ENCODE data around the gene LRRK1. TPM values are rescaled to one million over a fixed set of nuclear protein-coding genes. Genes with fewer than 3 reads are reported as not detected.

LRRK1 gene
- polyA plus RNA-seq, 1 of the 3 experiments (the other 2 are of a cell fraction), result 6.9 TPM

DNA sequence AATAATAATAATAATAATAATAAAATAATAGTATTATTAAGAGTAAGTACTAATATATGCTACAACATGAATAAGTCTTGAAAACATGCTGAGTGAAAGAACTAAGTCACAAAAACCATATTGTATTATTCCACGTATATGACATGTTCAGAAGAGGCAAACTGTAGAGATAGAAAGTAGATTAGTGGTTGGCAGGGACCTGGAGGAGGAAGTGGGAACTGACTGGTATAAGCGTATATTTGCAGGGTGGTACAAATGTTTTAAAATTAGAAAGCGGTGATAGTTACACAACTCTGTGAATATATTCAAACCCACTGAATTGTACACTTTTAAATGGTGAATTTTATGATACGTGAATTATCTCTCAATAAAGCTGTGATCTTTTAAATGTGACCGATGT lies 32.8 kb downstream of the LRRK1 start (continued):
- TF ChIP-seq TEAD4 (IDR thresholded peaks at IDR 0.05; ENCODE audit: borderline replicate concordance, insufficient read depth), result no peak

- Histone ChIP-seq H3K36me3 (replicated peaks in 1 of 2; ENCODE audit: control insufficient read depth in 1 of 2, insufficient read depth in 2 of 2, low read length in 1 of 2) (peaks cover 0 to 4% of the 10 kb centered on the region in 2 experiments), H3K27me3 (ENCODE audit: insufficient read depth) (no peaks in the 10 kb centered on the region), H3K9ac (no peak overlapping the region), H4K20me1 (ENCODE audit: insufficient read depth) (no peaks in the 10 kb centered on the region), H3K27ac (ENCODE audit: low read depth in 2 of 2, low read length in 1 of 2) (no peak overlapping the region), H3K4me2 (no peak overlapping the region), H3K4me3 (ENCODE audit: low read depth in 2 of 2, low read length in 1 of 2) (no peak overlapping the region), H3K4me1 (ENCODE audit: control insufficient read depth in 1 of 2, insufficient read depth in 2 of 2, low read depth in 1 of 2, low read length in 1 of 2) (peaks cover 0 to 3% of the 10 kb centered on the region in 2 experiments; a peak in 1 of 4 replicates), H2AFZ (ENCODE audit: low read depth) (no peak overlapping the region), H3K79me2 (ENCODE audit: insufficient read depth) (no peaks in the 10 kb centered on the region), H3K9me3 (no peaks in the 10 kb centered on the region; the same call in 1 of the 2 replicates), H3K9me2 (0 out of 2 replicates have a peak, but pooled peaks cover 6% of the 10 kb centered on the region), H3F3A (replicated peaks; ENCODE audit: insufficient read depth) (peaks cover 4% of the 10 kb centered on the region)
- ChIA-PET POLR2A (no interaction called here), CTCF (interaction anchor here (1.7 kb wide), 1 partner anchor 41 kb away, joined by 3 read pairs; no protein-coding TSS in a partner anchor)
- 88% methylated on average over 3 of the region's 3 CpGs for WGBS (ENCODE audit: low lambda C conversion rate)
- TF ChIP-seq USF1 (IDR thresholded peaks at IDR 0.05; ENCODE audit: borderline replicate concordance, low read depth) (no peak), GATA2 (CRISPR knock-in tag; IDR thresholded peaks at IDR 0.05) (no peak), YY1 (IDR thresholded peaks at IDR 0.05; ENCODE audit: low read depth) (no peak), NFIC (IDR thresholded peaks at IDR 0.05; ENCODE audit: borderline replicate concordance) (no peak), ELF1 (IDR thresholded peaks at IDR 0.05) (no peak), EP300 (IDR thresholded peaks at IDR 0.05; ENCODE audit: borderline replicate concordance in 1 of 2, low read depth in 1 of 2, low read length in 1 of 2) (no peak), SMC3 (IDR thresholded peaks at IDR 0.05; ENCODE audit: low read depth, low read length) (no peak), TEAD4 (IDR thresholded peaks at IDR 0.05; ENCODE audit: borderline replicate concordance, insufficient read depth) (no peak), MEF2A (IDR thresholded peaks at IDR 0.05; ENCODE audit: borderline replicate concordance, low read depth) (no peak), RCOR1 (IDR thresholded peaks at IDR 0.05; ENCODE audit: low read length) (no peak), MXI1 (IDR thresholded peaks at IDR 0.05; ENCODE audit: low read depth, low read length) (no peak), TCF12 (IDR thresholded peaks at IDR 0.05) (no peak), JUND (IDR thresholded peaks at IDR 0.05) (no peak), RXRA (IDR thresholded peaks at IDR 0.05; ENCODE audit: borderline replicate concordance, low read depth) (no peak), FOXJ3 (CRISPR knock-in tag; IDR thresholded peaks at IDR 0.05) (no peak)
- TF ChIP-seq, protein P1, sequence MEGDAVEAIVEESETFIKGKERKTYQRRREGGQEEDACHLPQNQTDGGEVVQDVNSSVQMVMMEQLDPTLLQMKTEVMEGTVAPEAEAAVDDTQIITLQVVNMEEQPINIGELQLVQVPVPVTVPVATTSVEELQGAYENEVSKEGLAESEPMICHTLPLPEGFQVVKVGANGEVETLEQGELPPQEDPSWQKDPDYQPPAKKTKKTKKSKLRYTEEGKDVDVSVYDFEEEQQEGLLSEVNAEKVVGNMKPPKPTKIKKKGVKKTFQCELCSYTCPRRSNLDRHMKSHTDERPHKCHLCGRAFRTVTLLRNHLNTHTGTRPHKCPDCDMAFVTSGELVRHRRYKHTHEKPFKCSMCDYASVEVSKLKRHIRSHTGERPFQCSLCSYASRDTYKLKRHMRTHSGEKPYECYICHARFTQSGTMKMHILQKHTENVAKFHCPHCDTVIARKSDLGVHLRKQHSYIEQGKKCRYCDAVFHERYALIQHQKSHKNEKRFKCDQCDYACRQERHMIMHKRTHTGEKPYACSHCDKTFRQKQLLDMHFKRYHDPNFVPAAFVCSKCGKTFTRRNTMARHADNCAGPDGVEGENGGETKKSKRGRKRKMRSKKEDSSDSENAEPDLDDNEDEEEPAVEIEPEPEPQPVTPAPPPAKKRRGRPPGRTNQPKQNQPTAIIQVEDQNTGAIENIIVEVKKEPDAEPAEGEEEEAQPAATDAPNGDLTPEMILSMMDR (IDR thresholded peaks at IDR 0.05), result no peak
- TF ChIP-seq, protein P2, sequence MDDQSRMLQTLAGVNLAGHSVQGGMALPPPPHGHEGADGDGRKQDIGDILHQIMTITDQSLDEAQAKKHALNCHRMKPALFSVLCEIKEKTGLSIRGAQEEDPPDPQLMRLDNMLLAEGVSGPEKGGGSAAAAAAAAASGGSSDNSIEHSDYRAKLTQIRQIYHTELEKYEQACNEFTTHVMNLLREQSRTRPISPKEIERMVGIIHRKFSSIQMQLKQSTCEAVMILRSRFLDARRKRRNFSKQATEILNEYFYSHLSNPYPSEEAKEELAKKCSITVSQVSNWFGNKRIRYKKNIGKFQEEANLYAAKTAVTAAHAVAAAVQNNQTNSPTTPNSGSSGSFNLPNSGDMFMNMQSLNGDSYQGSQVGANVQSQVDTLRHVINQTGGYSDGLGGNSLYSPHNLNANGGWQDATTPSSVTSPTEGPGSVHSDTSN (IDR thresholded peaks at IDR 0.05), result no peak
- TF ChIP-seq, protein P3, sequence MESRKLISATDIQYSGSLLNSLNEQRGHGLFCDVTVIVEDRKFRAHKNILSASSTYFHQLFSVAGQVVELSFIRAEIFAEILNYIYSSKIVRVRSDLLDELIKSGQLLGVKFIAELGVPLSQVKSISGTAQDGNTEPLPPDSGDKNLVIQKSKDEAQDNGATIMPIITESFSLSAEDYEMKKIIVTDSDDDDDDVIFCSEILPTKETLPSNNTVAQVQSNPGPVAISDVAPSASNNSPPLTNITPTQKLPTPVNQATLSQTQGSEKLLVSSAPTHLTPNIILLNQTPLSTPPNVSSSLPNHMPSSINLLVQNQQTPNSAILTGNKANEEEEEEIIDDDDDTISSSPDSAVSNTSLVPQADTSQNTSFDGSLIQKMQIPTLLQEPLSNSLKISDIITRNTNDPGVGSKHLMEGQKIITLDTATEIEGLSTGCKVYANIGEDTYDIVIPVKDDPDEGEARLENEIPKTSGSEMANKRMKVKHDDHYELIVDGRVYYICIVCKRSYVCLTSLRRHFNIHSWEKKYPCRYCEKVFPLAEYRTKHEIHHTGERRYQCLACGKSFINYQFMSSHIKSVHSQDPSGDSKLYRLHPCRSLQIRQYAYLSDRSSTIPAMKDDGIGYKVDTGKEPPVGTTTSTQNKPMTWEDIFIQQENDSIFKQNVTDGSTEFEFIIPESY (IDR thresholded peaks at IDR 0.05; ENCODE audit: borderline replicate concordance, low read depth), result no peak
- TF ChIP-seq, protein P4, sequence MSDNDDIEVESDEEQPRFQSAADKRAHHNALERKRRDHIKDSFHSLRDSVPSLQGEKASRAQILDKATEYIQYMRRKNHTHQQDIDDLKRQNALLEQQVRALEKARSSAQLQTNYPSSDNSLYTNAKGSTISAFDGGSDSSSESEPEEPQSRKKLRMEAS (IDR thresholded peaks at IDR 0.05; ENCODE audit: low read depth), result no peak
- DNase-seq, result no peak
These were observed 33.4 kb downstream of the LRRK1 start for GRCh38 chr15:100952566-100952965.
